Measurements from ENCODE around the gene OR7G2. TPM values are rescaled to one million over a fixed set of nuclear protein-coding genes. Genes with fewer than 3 reads are reported as not detected.
"Not testable (repeated sequence)": the region's sequence is repeated elsewhere in the genome, so short reads cannot be mapped to it uniquely, and the experiment has no call there.

Gene OR7G2
- polyA plus RNA-seq, 5 donors, result 0.04 to 0.08 (median 0.05) TPM; not detected in 1

DNA sequence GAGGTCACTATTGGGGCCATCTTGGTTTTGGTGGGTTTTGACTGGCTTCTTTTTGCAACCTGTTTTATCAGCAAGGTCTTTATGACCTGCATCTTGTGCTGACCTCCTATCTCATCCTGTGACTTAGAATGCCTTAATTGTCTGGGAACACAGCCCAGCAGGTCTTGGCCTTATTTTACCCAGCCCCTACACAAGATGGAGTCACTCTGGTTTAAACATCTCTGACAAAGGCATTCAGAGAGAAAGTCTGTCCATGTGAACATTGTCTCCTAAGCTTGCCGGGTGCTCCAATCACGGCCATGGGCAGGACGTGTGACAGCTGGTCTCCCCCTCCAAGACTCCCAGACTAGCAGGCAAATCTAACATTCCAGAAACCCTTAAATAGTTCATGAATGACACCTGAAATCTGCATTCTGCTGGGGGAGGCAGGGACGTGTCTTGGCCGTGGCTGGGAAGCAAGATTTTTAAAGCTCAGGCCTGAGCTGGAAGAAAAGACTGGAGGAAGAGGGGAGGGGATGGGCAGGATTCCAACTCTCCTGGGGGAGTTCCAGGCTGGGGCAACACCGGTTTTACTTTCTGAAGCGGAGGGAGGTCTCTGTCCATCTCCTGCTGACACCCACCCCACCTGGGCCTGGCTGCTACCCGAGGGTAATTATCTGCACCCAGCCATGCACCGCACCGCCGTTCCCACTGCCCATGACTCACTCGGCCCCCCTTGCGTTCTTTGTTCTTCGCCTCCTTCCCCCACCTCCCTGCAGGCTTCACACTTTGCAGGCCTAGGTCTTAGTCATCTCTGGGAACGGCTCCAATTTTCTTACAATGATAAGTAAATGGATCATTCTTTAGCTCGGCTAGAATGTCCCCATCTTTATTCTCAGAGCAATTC, 32.0 kb downstream of the OR7G2 start:
- DNase-seq, result peak; percentile 42 to 57

DNA sequence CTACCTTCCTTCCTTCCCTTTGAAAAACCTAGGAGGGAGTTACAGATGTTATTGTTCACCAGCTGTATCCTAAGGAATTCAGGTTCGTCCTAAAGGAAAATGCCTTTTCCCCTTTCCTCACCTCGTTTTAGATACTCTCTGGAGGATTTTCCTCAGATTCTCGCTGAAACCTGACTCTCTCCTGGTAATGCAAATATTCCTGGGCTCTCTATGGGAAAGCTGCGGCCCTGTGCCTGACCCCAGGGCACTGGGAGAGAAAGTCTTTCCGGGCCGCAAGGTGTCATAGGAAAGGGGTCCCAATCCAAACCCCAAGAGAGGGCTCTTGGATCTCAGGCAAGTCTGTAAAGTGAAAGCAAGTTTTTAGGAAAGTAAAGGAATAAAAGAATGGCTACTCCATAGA, 33.5 kb downstream of the OR7G2 start:
- DNase-seq, result no peak

DNA sequence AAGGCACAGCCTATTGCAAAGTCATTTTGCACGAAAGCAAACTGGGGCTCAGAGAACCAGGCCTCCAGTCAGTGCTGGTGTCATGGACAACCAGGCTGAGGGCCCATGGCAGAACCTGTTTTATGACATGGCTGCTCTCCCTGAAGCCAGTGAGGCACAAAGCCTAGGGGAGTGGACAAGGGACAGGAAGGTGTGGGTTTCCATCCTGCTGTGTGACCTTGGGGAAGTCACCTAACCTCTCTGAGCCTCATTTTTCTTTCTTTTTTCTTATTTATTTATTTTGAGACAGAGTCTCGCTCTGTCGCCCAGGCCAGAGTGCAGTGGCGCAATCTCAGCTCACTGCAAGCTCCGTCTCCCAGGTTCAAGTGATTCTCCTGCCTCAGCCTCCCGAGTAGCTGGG, 35.6 kb downstream of the OR7G2 start:
- not testable (repeated sequence) for DNase-seq

DNA sequence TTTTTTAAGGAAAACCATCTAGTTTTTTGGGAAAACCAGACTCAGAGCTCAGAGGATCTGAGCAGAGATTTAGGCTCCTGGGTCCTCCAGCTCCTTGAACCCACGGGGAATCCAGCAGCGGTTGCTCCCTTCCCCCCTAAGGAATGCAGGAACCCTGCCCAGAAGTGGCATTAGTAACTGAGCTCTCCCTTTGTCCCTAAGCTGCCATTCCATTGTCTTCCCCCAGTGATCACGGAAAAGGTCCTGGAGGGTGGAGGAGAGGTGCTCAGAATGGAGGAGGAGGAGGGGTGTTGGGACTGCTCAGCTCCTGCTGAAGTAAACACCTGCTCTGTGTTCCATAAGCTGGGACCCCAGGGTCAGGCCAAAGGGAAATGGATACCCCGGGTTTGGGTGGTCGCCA, 37.2 kb downstream of the OR7G2 start:
- DNase-seq, result no peak

- DNase-seq, result no peak
These were observed 41.7 kb downstream of the OR7G2 start for GRCh38 chr19:9065457-9066014.

GRCh38 chr19:9061879-9062278, 45.4 kb downstream of the OR7G2 start:
- no peak for DNase-seq

DNA sequence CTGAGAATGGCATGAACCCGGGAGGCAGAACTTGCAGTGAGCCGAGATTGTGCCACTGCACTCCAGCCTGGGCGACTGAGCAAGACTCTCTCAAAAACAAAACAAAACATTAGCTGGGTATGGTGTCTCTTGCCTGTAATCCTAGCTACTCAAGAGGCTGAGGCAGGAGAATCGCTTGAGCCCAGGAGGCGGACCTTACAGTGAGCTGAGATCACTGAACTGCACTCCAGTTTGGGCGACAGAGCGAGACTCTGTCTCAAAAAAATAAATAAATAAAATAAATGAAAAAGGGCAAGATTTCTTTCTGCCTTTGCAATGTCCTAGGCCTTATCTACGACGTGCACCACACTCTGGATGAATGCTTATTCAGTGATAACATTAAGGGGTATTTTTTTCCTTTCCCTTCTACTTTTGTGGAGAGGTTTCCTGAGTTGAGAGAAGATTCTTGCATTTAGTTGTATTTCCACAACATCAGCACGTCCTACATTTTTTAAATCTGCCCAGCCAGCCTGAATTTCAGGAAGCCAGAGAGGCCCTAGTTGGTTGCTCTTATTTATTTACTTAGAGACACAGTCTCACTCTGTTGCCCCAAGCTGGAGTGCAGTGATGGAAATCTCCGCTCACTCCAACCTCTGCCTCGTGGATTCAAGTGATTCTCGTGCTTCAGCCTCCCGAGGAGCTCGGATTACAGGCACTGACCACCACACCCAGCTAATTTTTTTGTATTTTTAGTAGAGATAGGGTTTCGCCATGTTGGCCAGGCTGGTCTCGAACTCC, 46.5 kb downstream of the OR7G2 start:
- DNase-seq, result no peak

DNA sequence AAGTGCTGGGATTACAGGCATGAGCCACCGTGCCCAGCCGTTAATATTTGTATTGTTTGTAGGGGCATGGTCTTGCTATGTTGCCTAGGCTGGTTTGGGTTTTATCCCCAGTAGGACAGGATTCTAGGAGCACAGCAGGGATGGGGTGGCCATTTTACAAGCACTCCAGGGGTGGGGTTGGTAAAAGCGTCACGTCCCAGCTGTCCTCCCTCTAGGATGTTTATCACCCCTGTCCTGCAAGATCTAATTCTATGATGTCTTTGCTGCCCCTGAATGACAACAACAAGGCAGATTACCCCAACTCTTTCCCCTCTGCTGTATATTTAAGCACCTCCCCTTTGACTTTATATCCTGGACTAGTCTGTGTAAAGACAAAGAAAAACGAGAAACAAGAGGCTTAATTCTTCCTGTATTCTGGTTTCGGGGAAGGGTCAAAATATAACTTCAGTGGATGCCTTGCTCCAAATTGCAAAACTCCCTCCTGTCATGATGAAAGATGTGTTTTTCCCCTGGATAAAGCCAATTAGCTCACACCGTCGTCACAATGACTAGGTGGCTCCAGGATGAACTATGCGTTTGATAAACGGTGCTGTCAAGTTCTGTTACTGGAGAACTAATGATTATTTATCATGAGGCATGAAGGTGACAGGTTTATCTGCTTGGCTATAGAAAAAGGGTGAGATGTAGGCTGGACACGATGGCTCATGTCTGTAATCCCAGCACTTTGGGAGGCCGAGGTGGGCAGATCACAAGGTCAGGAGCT, 48.2 kb downstream of the OR7G2 start:
- no peak for DNase-seq

- no peak for DNase-seq
These were observed 49.6 kb downstream of the OR7G2 start for GRCh38 chr19:9057505-9058258.

GRCh38 chr19:9056131-9056530, 51.1 kb downstream of the OR7G2 start:
- DNase-seq, result not testable (repeated sequence)

GRCh38 chr19:9054765-9055164, 52.5 kb downstream of the OR7G2 start:
- no peak for DNase-seq

GRCh38 chr19:9054207-9054606, 53.1 kb downstream of the OR7G2 start:
- no peak for DNase-seq

DNA sequence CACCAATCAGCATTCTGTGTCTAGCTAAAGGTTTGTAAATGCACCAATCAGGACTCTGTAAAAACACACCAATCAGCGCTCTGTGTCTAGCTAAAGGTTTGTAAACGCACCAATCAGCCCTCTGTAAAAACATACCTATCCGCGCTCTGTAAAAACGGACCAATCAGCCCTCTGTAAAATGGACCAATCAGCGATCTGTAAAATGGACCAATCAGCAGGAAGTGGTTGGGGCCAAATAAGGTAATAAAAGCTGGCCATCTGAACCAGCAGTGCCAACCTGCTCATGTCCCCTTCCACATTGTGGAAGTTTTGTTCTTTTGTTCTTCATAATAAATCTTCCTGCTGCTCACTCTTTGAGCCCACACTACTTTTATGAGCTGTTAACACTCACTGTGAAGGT, 53.6 kb downstream of the OR7G2 start:
- not testable (repeated sequence) for DNase-seq

DNA sequence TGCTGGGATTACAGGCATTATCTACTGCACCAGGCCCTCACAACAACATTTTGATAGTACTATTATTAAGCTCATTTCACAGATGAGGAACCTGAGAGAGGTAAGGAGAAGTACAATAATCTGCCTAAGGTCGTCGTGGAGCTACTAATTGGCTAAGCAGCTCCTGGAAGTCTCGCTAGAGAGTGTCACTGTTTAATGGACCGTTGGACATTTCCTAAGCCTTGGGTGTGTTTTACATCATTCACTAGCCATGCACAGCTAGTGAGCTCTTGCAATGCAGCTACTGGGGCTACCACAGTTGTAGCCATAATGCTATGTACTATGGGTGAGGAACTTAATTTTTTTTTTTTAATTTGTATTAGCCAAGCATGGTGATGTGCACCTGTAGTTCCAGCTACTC, 54.4 kb downstream of the OR7G2 start:
- DNase-seq, result no peak

Other genes starting within 250 kb of the OR7G2 start
- gene MUC16, start 97.1 kb downstream of the OR7G2 start, polyA plus RNA-seq (ENCODE audit: insufficient read depth in 1 of 5, insufficient read length in 5 of 5, low replicate concordance in 1 of 5), result under 1 TPM in 3 of 5 donors, not detected in 2; under 0.01 to 0.09 (median 0.01) TPM
- under 1 TPM in 2 of 5 donors, not detected in 3; 0.04 to 0.12 TPM for gene OR1M1, start 20.4 kb downstream of the OR7G2 start, polyA plus RNA-seq (ENCODE audit: insufficient read depth in 1 of 5, insufficient read length in 5 of 5, low replicate concordance in 1 of 5)
- gene OR7G1, start 8.3 kb upstream of the OR7G2 start, polyA plus RNA-seq (ENCODE audit: insufficient read depth in 1 of 5, insufficient read length in 5 of 5, low replicate concordance in 1 of 5), result not detected
- gene OR7G3, start 19.5 kb upstream of the OR7G2 start, polyA plus RNA-seq (ENCODE audit: insufficient read depth in 1 of 5, insufficient read length in 5 of 5, low replicate concordance in 1 of 5), result not detected
- 10 to 100 TPM; 26.6 to 32.8 (median 32.0) TPM for gene ZNF317, start 32.9 kb upstream of the OR7G2 start, polyA plus RNA-seq (ENCODE audit: insufficient read depth in 1 of 5, insufficient read length in 5 of 5, low replicate concordance in 1 of 5)
- 1 to 10 TPM in 1 of 5 donors, under 1 TPM in 4; 0.05 to 2.0 (median 0.12) TPM for gene OR7D2, start 71.5 kb upstream of the OR7G2 start, polyA plus RNA-seq (ENCODE audit: insufficient read depth in 1 of 5, insufficient read length in 5 of 5, low replicate concordance in 1 of 5)
- under 1 TPM; 0.04 to 0.10 (median 0.06) TPM for gene OR7D4, start 112.1 kb upstream of the OR7G2 start, polyA plus RNA-seq (ENCODE audit: insufficient read depth in 1 of 5, insufficient read length in 5 of 5, low replicate concordance in 1 of 5)
- not detected for gene OR7E24, start 143.5 kb upstream of the OR7G2 start, polyA plus RNA-seq (ENCODE audit: insufficient read depth in 1 of 5, insufficient read length in 5 of 5, low replicate concordance in 1 of 5)
- 1 to 10 TPM; 4.0 to 8.5 (median 7.1) TPM for gene ZNF699, start 202.4 kb upstream of the OR7G2 start, polyA plus RNA-seq (ENCODE audit: insufficient read depth in 1 of 5, insufficient read length in 5 of 5, low replicate concordance in 1 of 5)
- 10 to 100 TPM; 61.9 to 87.0 (median 72.3) TPM for gene ZNF559, start 216.7 kb upstream of the OR7G2 start, polyA plus RNA-seq (ENCODE audit: insufficient read depth in 1 of 5, insufficient read length in 5 of 5, low replicate concordance in 1 of 5)

Measured in right lung (tissue), 5 donors.